GM12801 (cell line): ENCODE results near the gene FLVCR2.

Source experiments
- TF ChIP-seq, protein P1 (sequence below): IDR thresholded peaks from one replicate; pipeline ENCODE4 v1.5.1; 2011; ENCODE audit warnings: control low read depth; ENCODE audit not compliant: insufficient read length; ENCODE audit errors: extremely low read depth

FLVCR2 gene

DNA sequence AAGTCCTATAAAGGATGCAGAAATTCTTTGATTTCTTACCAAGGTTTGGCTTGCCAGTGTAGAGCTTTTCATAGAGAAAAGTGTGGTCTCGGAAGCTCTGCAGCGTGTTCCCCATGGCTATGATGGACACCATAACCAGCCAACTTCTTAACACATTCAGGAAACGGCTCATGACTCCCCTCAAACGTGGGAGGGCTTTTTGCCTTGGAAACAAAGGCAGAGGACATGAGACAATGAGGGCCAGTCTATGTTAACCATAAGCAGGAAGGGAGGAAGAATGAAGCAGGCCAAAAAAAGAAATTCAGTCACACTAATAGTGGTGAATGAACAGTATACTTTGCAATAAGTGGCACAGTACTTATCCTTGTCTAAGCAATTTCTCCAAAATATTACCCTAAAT lies 78.9 kb downstream of the FLVCR2 start:
- TF ChIP-seq, protein P1, sequence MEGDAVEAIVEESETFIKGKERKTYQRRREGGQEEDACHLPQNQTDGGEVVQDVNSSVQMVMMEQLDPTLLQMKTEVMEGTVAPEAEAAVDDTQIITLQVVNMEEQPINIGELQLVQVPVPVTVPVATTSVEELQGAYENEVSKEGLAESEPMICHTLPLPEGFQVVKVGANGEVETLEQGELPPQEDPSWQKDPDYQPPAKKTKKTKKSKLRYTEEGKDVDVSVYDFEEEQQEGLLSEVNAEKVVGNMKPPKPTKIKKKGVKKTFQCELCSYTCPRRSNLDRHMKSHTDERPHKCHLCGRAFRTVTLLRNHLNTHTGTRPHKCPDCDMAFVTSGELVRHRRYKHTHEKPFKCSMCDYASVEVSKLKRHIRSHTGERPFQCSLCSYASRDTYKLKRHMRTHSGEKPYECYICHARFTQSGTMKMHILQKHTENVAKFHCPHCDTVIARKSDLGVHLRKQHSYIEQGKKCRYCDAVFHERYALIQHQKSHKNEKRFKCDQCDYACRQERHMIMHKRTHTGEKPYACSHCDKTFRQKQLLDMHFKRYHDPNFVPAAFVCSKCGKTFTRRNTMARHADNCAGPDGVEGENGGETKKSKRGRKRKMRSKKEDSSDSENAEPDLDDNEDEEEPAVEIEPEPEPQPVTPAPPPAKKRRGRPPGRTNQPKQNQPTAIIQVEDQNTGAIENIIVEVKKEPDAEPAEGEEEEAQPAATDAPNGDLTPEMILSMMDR: no peak

- TF ChIP-seq, protein P1: no peak
Measured at GRCh38 chr14:75658957-75659356, 80.5 kb downstream of the FLVCR2 start.

- TF ChIP-seq, protein P1: no peak
Measured at GRCh38 chr14:75660238-75660629, 81.8 kb downstream of the FLVCR2 start.

GRCh38 chr14:75660630-75661498 lies 82.4 kb downstream of the FLVCR2 start, which contains the start of the genes ERG28 and TTLL5:
Gene ERG28 (minus strand): TSS chr14:75660876. CDS start chr14:75657502, 3,374 bp downstream.
Gene TTLL5 (plus strand): TSS chr14:75661246. CDS start chr14:75663150, 1,904 bp downstream.
- TF ChIP-seq, protein P1: no peak

DNA sequence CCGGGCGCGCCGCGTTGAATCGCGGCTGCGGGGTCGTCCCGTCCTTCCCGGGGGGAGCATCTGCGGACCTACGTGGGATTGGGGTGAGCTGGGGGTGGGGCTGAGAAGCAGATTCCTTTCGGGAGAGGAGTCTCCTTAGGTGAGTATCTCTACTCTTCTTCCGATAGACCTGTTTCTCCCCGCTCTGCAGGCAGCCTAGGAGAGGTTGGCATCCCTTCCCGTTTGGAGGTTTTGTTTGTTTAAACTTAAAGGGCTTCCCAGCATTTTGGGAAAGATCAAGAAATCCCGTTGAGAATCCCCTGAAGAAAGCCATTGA lies 83.0 kb downstream of the FLVCR2 start:
- TF ChIP-seq, protein P1: no peak

GRCh38 chr14:75662966-75663365 lies 84.5 kb downstream of the FLVCR2 start:
- TF ChIP-seq, protein P1: no peak

GRCh38 chr14:75667099-75667765 lies 88.8 kb downstream of the FLVCR2 start:
- TF ChIP-seq, protein P1: no peak
